K562 (cell line): ENCODE results near the gene PDZK1IP1. TPM values are rescaled to one million over a fixed set of nuclear protein-coding genes. Genes with fewer than 3 reads are reported as not detected.

Experiments used
- KDM5B ChIP-seq: fragments of 200-600 bp; sonication (generic); IDR thresholded peaks from 2 replicates; pipeline ENCODE4 v1.6.1; 2012; ENCODE audit warnings: low read depth, mild to moderate bottlenecking, moderate library complexity, low read length, control low read depth, inconsistent platforms; ENCODE audit not compliant: insufficient replicate concordance
- MAZ ChIP-seq, 2 experiments: fragments of 450-650 bp in 1 of 2; sonication (generic) in 1 of 2; formaldehyde crosslinking; IDR thresholded peaks in 1 of 2; conservative IDR thresholded peaks in 1 of 2; 2 replicates each; pipeline versions ENCODE4 v1.4.0 to v1.5.0; 2020; ENCODE audit warnings: mild to moderate bottlenecking in 1 of 2, missing genetic modification reagents in 1 of 2
- SAFB2 ChIP-seq: fragments of 200-400 bp; formaldehyde crosslinking; IDR thresholded peaks from 2 replicates; pipeline ENCODE4 v1.6.1; 2018; ENCODE audit warnings: borderline replicate concordance, low read length, low read depth, moderate library complexity; ENCODE audit not compliant: severe bottlenecking
- polyA plus RNA-seq, 8 experiments: library from polyadenylated mRNA; depleted of rRNA in 4 of 8; stranded (reverse) in 5 of 8; unstranded in 3 of 8; fragments of >200 nt; fragmentation: Nextera tagmentation in 2 of 8; fragmentation: Illumina TruSeq in 1 of 8; extraction: Ambion mirVana in 2 of 8; extraction: Trizol in 1 of 8; gene quantifications; 2 replicates each; pipeline versions ENCODE4 v1.2.1 to v1.2.3, GENCODE V29; 2011 to 2014; ENCODE audit warnings: inconsistent platforms in 1 of 8, missing spikeins in 1 of 8
- total RNA-seq, 7 experiments: library from RNA; depleted of rRNA in 6 of 7; stranded (reverse); fragments of >200 nt in 6 of 7; fragmentation: Illumina TruSeq in 2 of 7; extraction: Trizol in 2 of 7; gene quantifications; 2 replicates each; pipeline versions ENCODE4 v1.2.1 to v1.2.3, GENCODE V29; 2011 to 2021; ENCODE audit warnings: low replicate concordance in 1 of 7
- TF ChIP-seq, protein P1 (sequence below), 3 experiments: fragments of 200-800 bp in 1 of 3; fragments of 250-450 bp in 1 of 3; fragments of 450-650 bp in 1 of 3; sonication (Bioruptor Pico) in 1 of 3; sonication (Bioruptor generic) in 1 of 3; formaldehyde crosslinking in 1 of 3; IDR thresholded peaks; 2 replicates each; pipeline versions ENCODE4 v1.6.1 to v1.8.0; 2016 to 2022; ENCODE audit warnings: mild to moderate bottlenecking in 2 of 3, missing genetic modification characterization in 2 of 3, missing compliant biosample characterization in 1 of 3, moderate library complexity in 1 of 3
- TF ChIP-seq, protein P2 (sequence below), 2 experiments: fragments of 450-650 bp; formaldehyde crosslinking in 1 of 2; IDR thresholded peaks; 2 replicates each; pipeline versions ENCODE4 v1.4.0 to v1.6.1; 2014 to 2020; ENCODE audit warnings: mild to moderate bottlenecking in 2 of 2, borderline replicate concordance in 1 of 2, low read depth in 1 of 2
- TF ChIP-seq, protein P3 (sequence below): fragments of 250-450 bp; sonication (Bioruptor Pico); IDR thresholded peaks from 2 replicates; pipeline ENCODE4 v1.4.0; 2020

PDZK1IP1 gene
- total and polyA plus RNA-seq, 9 of the 15 experiments (the other 6 are each of a cell fraction or from before 2014, with no cell fraction given), result 0.17 to 0.68 (median 0.53) TPM; not detected in 2

DNA sequence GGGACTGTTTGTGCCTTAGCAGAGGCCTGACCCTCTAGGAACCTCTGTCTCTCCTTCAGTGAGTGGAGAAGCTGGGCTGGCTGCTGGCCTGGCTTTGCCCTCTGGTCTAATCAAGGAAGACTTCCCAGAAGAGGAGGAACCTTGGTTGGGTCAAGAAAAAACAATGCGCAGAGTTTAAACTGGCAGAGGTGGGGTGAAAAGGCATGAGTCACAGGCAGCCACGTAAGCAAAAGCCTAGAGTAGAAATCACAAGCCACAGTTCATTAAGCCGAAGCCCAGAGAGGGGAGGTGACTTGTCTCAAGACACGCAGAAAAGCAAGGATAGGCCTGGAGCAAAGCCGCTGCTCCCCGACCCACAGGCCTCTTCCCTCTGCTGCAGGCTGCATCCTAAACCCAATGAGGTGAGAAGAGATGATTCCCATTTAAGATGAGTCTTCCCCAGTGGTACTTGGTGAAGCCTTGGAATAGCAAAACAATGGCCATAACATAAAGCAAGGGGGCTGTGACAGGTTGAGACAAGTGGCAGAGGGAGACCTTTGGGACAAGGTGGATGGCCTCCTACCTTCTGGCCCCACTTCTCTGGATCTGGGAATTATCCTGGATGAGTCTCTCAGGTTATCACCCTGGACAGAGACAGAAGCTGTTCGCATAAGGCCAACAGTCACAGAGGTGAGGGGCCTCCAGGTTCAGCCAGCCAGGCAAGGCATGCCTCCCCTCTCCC lies 7.7 kb downstream of the PDZK1IP1 start (continued):
- TF ChIP-seq KDM5B (no peak), SAFB2 (no peak), MAZ (CRISPR knock-in tag; conservative IDR thresholded peaks at IDR 0.05 in 1 of 2, IDR thresholded peaks at IDR 0.05 in 1 of 2) (no peak)
- TF ChIP-seq, protein P1, sequence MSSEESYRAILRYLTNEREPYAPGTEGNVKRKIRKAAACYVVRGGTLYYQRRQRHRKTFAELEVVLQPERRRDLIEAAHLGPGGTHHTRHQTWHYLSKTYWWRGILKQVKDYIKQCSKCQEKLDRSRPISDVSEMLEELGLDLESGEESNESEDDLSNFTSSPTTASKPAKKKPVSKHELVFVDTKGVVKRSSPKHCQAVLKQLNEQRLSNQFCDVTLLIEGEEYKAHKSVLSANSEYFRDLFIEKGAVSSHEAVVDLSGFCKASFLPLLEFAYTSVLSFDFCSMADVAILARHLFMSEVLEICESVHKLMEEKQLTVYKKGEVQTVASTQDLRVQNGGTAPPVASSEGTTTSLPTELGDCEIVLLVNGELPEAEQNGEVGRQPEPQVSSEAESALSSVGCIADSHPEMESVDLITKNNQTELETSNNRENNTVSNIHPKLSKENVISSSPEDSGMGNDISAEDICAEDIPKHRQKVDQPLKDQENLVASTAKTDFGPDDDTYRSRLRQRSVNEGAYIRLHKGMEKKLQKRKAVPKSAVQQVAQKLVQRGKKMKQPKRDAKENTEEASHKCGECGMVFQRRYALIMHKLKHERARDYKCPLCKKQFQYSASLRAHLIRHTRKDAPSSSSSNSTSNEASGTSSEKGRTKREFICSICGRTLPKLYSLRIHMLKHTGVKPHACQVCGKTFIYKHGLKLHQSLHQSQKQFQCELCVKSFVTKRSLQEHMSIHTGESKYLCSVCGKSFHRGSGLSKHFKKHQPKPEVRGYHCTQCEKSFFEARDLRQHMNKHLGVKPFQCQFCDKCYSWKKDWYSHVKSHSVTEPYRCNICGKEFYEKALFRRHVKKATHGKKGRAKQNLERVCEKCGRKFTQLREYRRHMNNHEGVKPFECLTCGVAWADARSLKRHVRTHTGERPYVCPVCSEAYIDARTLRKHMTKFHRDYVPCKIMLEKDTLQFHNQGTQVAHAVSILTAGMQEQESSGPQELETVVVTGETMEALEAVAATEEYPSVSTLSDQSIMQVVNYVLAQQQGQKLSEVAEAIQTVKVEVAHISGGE (CRISPR knock-in tag; IDR thresholded peaks at IDR 0.05), result no peak
- TF ChIP-seq, protein P2, sequence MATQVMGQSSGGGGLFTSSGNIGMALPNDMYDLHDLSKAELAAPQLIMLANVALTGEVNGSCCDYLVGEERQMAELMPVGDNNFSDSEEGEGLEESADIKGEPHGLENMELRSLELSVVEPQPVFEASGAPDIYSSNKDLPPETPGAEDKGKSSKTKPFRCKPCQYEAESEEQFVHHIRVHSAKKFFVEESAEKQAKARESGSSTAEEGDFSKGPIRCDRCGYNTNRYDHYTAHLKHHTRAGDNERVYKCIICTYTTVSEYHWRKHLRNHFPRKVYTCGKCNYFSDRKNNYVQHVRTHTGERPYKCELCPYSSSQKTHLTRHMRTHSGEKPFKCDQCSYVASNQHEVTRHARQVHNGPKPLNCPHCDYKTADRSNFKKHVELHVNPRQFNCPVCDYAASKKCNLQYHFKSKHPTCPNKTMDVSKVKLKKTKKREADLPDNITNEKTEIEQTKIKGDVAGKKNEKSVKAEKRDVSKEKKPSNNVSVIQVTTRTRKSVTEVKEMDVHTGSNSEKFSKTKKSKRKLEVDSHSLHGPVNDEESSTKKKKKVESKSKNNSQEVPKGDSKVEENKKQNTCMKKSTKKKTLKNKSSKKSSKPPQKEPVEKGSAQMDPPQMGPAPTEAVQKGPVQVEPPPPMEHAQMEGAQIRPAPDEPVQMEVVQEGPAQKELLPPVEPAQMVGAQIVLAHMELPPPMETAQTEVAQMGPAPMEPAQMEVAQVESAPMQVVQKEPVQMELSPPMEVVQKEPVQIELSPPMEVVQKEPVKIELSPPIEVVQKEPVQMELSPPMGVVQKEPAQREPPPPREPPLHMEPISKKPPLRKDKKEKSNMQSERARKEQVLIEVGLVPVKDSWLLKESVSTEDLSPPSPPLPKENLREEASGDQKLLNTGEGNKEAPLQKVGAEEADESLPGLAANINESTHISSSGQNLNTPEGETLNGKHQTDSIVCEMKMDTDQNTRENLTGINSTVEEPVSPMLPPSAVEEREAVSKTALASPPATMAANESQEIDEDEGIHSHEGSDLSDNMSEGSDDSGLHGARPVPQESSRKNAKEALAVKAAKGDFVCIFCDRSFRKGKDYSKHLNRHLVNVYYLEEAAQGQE (IDR thresholded peaks at IDR 0.05; ENCODE audit: borderline replicate concordance), result peak; percentile 58
- TF ChIP-seq, protein P2 (CRISPR knock-in tag; IDR thresholded peaks at IDR 0.05; ENCODE audit: low read depth), result no peak
- TF ChIP-seq, protein P3, sequence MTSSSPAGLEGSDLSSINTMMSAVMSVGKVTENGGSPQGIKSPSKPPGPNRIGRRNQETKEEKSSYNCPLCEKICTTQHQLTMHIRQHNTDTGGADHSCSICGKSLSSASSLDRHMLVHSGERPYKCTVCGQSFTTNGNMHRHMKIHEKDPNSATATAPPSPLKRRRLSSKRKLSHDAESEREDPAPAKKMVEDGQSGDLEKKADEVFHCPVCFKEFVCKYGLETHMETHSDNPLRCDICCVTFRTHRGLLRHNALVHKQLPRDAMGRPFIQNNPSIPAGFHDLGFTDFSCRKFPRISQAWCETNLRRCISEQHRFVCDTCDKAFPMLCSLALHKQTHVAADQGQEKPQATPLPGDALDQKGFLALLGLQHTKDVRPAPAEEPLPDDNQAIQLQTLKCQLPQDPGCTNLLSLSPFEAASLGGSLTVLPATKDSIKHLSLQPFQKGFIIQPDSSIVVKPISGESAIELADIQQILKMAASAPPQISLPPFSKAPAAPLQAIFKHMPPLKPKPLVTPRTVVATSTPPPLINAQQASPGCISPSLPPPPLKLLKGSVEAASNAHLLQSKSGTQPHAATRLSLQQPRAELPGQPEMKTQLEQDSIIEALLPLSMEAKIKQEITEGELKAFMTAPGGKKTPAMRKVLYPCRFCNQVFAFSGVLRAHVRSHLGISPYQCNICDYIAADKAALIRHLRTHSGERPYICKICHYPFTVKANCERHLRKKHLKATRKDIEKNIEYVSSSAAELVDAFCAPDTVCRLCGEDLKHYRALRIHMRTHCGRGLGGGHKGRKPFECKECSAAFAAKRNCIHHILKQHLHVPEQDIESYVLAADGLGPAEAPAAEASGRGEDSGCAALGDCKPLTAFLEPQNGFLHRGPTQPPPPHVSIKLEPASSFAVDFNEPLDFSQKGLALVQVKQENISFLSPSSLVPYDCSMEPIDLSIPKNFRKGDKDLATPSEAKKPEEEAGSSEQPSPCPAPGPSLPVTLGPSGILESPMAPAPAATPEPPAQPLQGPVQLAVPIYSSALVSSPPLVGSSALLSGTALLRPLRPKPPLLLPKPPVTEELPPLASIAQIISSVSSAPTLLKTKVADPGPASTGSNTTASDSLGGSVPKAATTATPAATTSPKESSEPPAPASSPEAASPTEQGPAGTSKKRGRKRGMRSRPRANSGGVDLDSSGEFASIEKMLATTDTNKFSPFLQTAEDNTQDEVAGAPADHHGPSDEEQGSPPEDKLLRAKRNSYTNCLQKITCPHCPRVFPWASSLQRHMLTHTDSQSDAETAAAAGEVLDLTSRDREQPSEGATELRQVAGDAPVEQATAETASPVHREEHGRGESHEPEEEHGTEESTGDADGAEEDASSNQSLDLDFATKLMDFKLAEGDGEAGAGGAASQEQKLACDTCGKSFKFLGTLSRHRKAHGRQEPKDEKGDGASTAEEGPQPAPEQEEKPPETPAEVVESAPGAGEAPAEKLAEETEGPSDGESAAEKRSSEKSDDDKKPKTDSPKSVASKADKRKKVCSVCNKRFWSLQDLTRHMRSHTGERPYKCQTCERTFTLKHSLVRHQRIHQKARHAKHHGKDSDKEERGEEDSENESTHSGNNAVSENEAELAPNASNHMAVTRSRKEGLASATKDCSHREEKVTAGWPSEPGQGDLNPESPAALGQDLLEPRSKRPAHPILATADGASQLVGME (CRISPR knock-in tag), result no peak
